ENCODE data around the gene HOXC11.
A peak's percentile ranks its signal among the peaks of the same experiment; 100 is the strongest.

HOXC11 gene

DNA sequence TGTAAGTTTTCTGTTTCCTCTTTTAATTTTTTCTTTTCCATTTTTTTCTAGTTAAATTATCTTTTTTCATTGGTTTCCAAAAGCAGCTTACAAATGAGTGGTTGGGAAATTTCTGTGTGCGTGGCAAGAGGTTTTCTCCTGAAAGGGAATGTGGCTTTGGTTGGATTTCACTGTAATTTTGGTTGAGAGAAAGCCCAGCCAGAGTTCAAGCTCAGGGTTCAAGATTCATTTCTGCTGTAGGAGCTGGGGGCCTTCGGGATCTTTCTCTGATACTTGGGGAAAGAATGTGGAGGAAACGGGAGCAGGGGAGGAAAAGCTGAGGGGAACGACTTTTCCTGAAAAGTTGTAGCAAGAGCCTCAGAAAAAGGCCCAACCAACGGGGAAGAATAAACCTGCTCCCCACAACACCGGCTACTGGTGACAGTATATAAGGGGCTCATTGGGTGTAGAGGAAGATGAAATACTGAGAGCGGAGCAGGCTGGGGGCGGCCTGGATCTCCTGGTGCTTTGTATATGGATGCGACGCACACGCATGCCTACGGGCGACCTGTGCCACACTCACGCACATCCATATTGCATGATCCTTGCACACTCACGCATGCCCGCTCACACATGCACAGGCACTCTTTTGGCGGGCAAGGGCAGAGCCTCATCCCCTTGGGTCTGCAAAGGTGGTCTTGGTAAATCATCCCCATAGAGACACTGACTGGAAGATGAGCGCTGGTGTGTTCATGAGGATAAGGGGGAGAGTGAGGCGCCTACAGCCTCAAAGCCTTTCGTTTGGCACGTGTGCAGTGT is 14.0 kb downstream of the HOXC11 start:
- no peak overlapping the region for H3K27ac ChIP-seq (ENCODE audit: low read length)
- H3K9me3 ChIP-seq (ENCODE audit: control insufficient read depth, low read depth, low read length) = no peaks in the 10 kb centered on the region
- peaks cover 100% of the 10 kb centered on the region for H3K27me3 ChIP-seq (ENCODE audit: control insufficient read depth, insufficient read depth, low read length)
- H3K4me3 ChIP-seq (ENCODE audit: low read length) = no peak overlapping the region
- H3K9ac ChIP-seq (ENCODE audit: low read length) = no peak overlapping the region
- no peaks in the 10 kb centered on the region for H3K4me1 ChIP-seq (ENCODE audit: control insufficient read depth, low read depth, low read length)
- no peaks in the 10 kb centered on the region for H3K36me3 ChIP-seq (ENCODE audit: control insufficient read depth, low read depth, low read length)

DNA sequence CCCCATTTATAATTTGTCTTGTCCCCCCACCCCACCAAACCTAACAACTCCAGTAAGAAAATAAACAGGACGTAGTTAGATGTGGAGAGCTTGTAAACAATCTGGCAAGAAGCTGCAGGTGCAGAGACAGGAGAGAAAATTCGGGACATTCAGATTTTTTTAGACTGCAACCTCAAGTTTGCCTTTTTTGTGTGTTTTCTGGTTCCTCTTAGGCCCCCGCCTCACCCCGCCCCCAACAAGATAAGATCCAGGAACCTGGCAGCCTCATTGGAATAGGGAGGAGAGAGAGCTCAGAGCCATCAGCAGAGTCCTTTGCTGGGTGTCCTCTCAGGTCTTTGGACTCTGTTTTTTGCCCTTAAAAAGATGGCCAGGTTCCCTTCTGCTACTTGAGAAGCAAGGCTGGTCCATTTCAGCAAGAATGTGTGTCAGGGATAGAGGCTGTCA is 14.9 kb downstream of the HOXC11 start:
- Histone ChIP-seq H3K9ac (ENCODE audit: low read length) (no peak overlapping the region), H3K4me3 (ENCODE audit: low read length) (no peak overlapping the region), H3K36me3 (ENCODE audit: control insufficient read depth, low read depth, low read length) (no peaks in the 10 kb centered on the region), H3K27ac (ENCODE audit: low read length) (no peak overlapping the region), H3K9me3 (ENCODE audit: control insufficient read depth, low read depth, low read length) (no peaks in the 10 kb centered on the region), H3K27me3 (ENCODE audit: control insufficient read depth, insufficient read depth, low read length) (peaks cover 100% of the 10 kb centered on the region), H3K4me1 (ENCODE audit: control insufficient read depth, low read depth, low read length) (no peaks in the 10 kb centered on the region)

DNA sequence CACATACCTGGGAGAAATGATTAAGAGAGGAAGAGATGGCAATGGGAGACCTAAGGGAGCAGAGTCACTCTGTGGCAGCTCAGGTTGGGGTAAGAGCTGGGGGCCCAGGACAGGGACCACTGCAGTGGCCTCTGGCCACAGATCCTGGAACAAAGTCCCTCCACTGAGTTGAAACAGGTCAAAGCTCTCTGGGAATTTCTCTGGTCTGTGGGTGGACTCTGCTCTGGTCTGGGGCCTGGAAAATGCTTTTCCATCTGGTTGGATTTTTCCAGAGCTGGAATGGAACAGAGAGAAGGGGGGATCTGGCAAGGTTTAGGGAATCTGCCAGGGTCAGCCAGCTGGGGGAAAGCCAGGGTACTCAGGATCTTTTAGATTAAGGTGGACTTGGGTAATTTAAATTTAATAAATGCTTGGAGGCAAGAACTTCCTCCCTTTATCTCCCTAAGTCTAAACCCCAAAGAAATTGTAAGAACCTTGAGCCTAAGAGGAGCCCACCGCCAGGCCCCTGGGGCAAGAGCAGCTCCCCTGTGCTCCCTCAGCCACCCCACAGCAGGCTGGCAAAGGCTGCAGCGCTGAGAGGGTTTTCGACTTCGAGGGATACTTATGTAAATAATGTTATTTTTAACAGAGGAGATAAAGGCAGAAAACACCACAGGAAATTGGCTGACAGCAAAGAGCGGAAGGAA is 15.8 kb downstream of the HOXC11 start:
- Histone ChIP-seq H3K4me3 (ENCODE audit: low read length) (no peak overlapping the region), H3K9me3 (ENCODE audit: control insufficient read depth, low read depth, low read length) (no peaks in the 10 kb centered on the region), H3K36me3 (ENCODE audit: control insufficient read depth, low read depth, low read length) (no peaks in the 10 kb centered on the region), H3K27me3 (ENCODE audit: control insufficient read depth, insufficient read depth, low read length) (peaks cover 100% of the 10 kb centered on the region), H3K9ac (ENCODE audit: low read length) (no peak overlapping the region), H3K27ac (ENCODE audit: low read length) (no peak overlapping the region), H3K4me1 (ENCODE audit: control insufficient read depth, low read depth, low read length) (no peaks in the 10 kb centered on the region)

DNA sequence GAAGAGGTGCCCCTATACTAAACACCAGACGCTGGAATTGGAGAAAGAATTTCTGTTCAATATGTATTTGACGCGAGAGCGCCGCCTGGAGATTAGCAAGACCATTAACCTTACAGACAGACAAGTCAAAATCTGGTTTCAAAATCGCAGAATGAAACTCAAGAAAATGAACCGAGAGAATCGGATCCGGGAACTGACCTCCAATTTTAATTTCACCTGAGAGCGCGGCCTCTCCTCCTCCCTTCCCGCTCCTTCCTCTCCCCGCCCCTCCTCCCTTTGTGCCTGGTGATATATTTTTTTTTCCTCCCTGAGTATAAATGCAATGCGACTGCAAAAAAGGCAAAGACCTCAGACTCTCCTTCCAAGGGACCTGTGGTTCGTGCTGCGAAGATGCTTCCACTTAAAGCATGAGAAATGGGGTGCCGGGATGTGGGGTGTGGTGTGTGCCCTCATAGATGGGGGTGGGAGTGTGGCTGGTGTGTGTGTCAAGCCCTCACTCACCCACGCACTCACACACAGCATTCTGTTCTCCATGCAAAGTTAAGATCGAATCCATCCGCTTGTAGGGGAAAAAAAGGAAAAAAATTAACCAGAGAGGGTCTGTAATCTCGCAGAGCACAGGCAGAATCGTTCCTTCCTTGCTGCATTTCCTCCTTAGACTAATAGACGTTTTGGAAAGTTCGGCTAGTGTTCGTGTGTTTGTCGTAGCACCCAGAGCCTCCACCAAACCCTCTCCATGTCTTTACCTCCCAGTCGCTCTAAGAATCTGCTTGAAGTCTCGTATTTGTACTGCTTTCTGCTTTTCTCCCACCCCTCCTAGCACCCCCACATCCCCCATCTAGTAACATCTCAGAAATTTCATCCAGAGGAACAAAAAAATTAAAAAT is 16.5 kb downstream of the HOXC11 start:
- no peak overlapping the region for H3K4me3 ChIP-seq (ENCODE audit: low read length)
- H3K36me3 ChIP-seq (ENCODE audit: control insufficient read depth, low read depth, low read length) = no peaks in the 10 kb centered on the region
- no peak overlapping the region for H3K9ac ChIP-seq (ENCODE audit: low read length)
- no peaks in the 10 kb centered on the region for H3K9me3 ChIP-seq (ENCODE audit: control insufficient read depth, low read depth, low read length)
- no peaks in the 10 kb centered on the region for H3K4me1 ChIP-seq (ENCODE audit: control insufficient read depth, low read depth, low read length)
- peaks cover 100% of the 10 kb centered on the region for H3K27me3 ChIP-seq (ENCODE audit: control insufficient read depth, insufficient read depth, low read length)
- no peak overlapping the region for H3K27ac ChIP-seq (ENCODE audit: low read length)

DNA sequence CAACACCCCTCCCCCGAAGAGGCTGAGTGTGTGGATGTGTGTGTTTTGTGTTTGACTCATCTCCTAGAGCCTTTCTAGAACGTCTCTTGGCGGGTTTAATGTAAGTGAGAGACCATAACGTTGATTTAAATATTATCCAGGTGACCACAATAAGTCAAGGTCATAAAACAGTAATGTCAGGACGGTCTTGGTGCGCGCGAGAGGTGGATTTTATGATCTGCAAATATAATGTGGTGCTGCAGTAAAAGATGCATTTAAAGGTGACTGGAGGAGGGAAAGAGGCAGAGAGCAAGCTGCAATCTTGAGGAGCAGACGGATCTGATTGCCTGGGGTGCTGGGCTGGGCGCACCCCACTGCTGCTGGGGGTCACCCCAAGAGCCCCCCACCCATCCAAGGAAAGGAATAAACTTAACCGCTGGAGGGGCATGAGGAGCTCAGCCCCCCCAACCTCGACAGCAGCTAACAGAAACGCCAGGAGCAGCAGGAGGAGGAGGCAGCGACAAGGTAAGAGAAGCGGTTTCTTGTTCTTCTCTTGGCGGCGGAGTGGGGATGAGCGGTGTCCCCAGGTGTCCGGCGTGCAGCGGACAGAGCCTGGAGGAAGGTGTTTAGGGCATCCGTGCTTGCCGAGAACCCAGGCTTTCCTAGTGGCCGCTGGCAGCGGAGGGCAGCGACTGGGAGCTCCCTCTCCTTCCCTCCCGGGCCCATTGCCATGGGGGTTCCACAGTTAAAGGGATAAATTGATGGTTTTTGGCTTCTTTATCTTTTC is 17.6 kb downstream of the HOXC11 start:
- no peaks in the 10 kb centered on the region for H3K9me3 ChIP-seq (ENCODE audit: control insufficient read depth, low read depth, low read length)
- H3K27me3 ChIP-seq (ENCODE audit: control insufficient read depth, insufficient read depth, low read length) = peaks cover 100% of the 10 kb centered on the region
- no peak overlapping the region for H3K27ac ChIP-seq (ENCODE audit: low read length)
- no peak overlapping the region for H3K9ac ChIP-seq (ENCODE audit: low read length)
- peaks cover 4% of the 10 kb centered on the region for H3K4me1 ChIP-seq (ENCODE audit: control insufficient read depth, low read depth, low read length)
- no peak overlapping the region for H3K4me3 ChIP-seq (ENCODE audit: low read length)
- no peaks in the 10 kb centered on the region for H3K36me3 ChIP-seq (ENCODE audit: control insufficient read depth, low read depth, low read length)

DNA sequence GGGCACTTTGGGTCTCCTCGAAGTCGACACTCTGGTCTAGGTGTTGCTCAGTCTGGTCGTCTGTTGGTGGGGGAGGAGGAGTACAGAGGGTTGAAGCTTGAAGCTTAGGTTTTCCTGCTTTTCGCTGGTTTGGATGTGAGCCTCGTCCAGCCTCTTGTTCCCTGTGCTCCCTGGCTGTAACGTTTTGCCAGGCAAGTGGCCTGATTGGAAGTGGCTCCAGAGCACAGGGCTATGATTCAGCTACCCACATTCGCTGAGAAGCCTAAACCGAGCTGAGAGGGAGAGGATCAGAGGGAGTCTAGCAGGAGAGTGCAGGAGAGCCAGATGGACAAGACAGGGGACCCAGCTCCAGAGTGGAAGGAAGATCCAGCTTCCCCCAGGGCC is 18.1 kb downstream of the HOXC11 start:
- H3K4me1 ChIP-seq (ENCODE audit: control insufficient read depth, low read depth, low read length) = peaks cover 4% of the 10 kb centered on the region
- H3K9ac ChIP-seq (ENCODE audit: low read length) = no peak overlapping the region
- no peak overlapping the region for H3K27ac ChIP-seq (ENCODE audit: low read length)
- no peaks in the 10 kb centered on the region for H3K9me3 ChIP-seq (ENCODE audit: control insufficient read depth, low read depth, low read length)
- H3K4me3 ChIP-seq (ENCODE audit: low read length) = no peak overlapping the region
- peaks cover 100% of the 10 kb centered on the region for H3K27me3 ChIP-seq (ENCODE audit: control insufficient read depth, insufficient read depth, low read length)
- no peaks in the 10 kb centered on the region for H3K36me3 ChIP-seq (ENCODE audit: control insufficient read depth, low read depth, low read length)

DNA sequence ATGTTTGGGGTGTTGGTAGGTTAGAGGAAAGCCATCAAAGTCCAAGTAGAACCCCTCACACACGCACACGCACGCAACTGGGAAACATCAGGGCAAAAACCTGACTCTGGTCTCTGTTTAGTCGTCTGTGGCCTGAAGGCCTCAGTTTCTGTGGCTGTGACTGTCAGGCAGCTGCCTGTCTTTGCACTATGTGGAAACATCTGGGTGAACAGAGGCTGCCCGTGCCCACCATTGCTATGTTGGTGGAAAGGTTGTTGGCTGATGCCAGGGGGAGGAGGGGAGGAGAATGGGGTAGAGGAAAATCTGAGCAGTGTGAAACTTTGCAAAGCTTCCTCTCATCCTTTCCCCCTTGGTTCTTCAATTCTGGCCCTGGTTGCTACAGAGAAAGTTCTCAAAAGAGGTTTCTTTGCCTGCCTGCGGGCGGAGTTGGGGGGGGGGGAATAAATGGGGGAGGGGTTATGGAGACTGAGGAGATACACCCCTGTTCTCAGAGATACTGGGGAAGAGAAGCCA is 19.5 kb downstream of the HOXC11 start:
- Histone ChIP-seq H3K4me3 (ENCODE audit: low read length) (no peak overlapping the region), H3K36me3 (ENCODE audit: control insufficient read depth, low read depth, low read length) (no peaks in the 10 kb centered on the region), H3K27me3 (ENCODE audit: control insufficient read depth, insufficient read depth, low read length) (peaks cover 100% of the 10 kb centered on the region), H3K9me3 (ENCODE audit: control insufficient read depth, low read depth, low read length) (no peaks in the 10 kb centered on the region), H3K9ac (ENCODE audit: low read length) (no peak overlapping the region), H3K27ac (ENCODE audit: low read length) (no peak overlapping the region), H3K4me1 (ENCODE audit: control insufficient read depth, low read depth, low read length) (peaks cover 7% of the 10 kb centered on the region)

DNA sequence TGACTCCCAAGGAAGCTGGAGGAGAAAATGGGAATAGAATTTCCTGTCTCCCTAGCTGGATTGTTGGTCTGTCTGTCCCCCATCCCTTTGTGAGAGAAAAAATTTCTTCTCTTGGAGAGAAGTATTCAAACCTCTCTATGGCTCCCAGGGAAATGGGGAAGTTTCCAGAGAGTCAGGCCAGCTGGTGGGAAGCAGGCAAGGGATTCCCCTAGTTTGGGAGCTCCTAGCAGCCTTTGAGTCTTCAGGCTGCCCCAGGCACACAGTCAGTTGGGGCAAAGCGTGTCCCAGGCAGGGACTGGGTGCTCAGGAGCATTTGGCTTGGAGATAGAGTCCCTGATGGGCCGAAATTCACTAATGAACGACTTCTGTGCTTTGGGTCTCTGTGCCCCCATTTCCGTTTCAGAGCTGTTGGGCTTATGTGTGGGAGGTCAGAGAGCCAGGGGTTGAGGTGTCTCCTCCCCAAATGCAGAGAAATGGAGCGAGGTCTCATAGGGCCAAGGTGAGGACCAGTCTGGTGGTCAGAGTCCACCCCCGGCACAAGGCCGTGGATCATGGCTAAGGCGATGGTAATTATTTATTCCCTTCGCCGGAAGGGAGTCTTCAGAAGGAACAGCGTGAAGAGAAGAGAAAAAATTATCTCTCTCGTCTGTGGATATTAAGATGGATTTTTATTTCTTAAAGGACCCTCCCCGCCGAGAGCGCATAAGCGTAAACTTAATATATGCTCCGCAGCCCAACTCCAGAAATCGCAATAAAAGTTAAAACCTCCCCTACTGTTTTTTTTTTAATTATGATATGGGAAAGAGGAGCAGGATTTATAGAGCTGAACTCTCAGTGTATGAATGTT is 20.5 kb downstream of the HOXC11 start:
- Histone ChIP-seq H3K27ac (ENCODE audit: low read length) (no peak overlapping the region), H3K4me1 (ENCODE audit: control insufficient read depth, low read depth, low read length) (peaks cover 7% of the 10 kb centered on the region), H3K9ac (ENCODE audit: low read length) (no peak overlapping the region), H3K36me3 (ENCODE audit: control insufficient read depth, low read depth, low read length) (no peaks in the 10 kb centered on the region), H3K4me3 (ENCODE audit: low read length) (no peak overlapping the region), H3K9me3 (ENCODE audit: control insufficient read depth, low read depth, low read length) (no peaks in the 10 kb centered on the region), H3K27me3 (ENCODE audit: control insufficient read depth, insufficient read depth, low read length) (peaks cover 100% of the 10 kb centered on the region)

DNA sequence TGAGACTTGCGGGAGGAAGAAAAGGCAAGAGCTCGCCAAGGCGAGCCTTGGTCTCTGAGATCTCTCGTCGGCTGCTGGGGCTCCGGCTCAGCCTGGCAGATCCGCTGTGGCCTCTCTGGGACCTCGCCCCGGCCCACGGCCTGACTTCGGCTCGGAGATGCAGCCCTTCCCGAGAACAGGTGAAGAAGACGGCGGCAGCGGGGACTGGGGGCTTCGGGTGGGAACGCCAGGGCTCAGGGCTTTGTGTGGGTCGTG is 21.0 kb downstream of the HOXC11 start:
- Histone ChIP-seq H3K27me3 (ENCODE audit: control insufficient read depth, insufficient read depth, low read length) (peaks cover 100% of the 10 kb centered on the region), H3K4me1 (ENCODE audit: control insufficient read depth, low read depth, low read length) (peaks cover 7% of the 10 kb centered on the region), H3K27ac (ENCODE audit: low read length) (no peak overlapping the region), H3K9me3 (ENCODE audit: control insufficient read depth, low read depth, low read length) (no peaks in the 10 kb centered on the region), H3K36me3 (ENCODE audit: control insufficient read depth, low read depth, low read length) (no peaks in the 10 kb centered on the region), H3K9ac (ENCODE audit: low read length) (no peak overlapping the region), H3K4me3 (ENCODE audit: low read length) (no peak overlapping the region)

DNA sequence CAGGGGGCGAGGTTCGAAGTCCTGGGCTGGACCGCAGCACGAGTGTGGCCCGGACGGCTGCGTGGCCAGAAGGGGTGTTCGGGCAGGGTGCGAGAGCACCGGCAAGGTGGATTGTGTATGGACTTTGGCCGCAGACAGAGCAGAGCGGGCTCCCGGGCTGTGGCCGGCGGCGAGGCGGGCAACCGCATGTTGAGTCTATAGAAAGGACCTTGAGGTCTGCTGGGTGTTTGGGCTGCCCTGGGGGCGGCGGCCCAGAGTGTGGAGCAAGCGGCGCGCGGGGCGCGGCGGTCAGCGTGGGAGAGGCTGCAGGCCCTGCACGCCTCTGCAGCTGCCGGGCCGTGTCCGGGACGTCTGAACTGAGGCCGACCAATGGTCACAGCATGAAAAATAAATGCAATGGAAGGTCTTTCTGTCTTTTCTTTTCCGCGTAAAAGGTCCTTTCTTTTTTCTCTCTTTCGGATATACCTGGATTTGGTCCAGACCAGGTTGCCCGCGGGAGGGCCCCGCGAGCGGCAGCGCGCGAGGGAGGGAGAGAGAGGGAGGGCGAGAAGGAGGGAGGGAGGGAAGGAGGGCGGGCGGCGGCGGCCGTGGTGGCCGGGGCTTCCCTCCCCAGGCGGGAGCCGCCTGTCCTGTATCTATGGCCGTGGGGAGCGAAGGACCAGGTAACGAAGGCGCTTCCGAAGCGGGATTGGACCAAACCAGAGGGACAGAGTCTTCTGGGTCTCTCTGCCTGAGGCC is 21.5 kb downstream of the HOXC11 start:
- Histone ChIP-seq H3K9ac (ENCODE audit: low read length) (no peak overlapping the region), H3K4me3 (ENCODE audit: low read length) (peak overlapping the region; percentile 13), H3K4me1 (ENCODE audit: control insufficient read depth, low read depth, low read length) (peaks cover 7% of the 10 kb centered on the region), H3K27me3 (ENCODE audit: control insufficient read depth, insufficient read depth, low read length) (peaks cover 100% of the 10 kb centered on the region), H3K36me3 (ENCODE audit: control insufficient read depth, low read depth, low read length) (no peaks in the 10 kb centered on the region), H3K9me3 (ENCODE audit: control insufficient read depth, low read depth, low read length) (no peaks in the 10 kb centered on the region), H3K27ac (ENCODE audit: low read length) (no peak overlapping the region)

All from iPS-18a (cell line).